Gastroesophageal sphincter (tissue), 4 donors: ENCODE data around the gene SHANK2. TPM values are rescaled to one million over a fixed set of nuclear protein-coding genes. Genes with fewer than 3 reads are reported as not detected.

Experiments used
- ATAC-seq: fragments of 150-250 bp; one replicate; pipeline ENCODE4 v1.9.1; 2016; ENCODE audit warnings: mild to moderate bottlenecking, moderate library complexity
- H3K27ac ChIP-seq, 4 donors: fragments of 200-600 bp; sonication (generic) in 3 of 4; 1 replicate in 3 of 4; 2 replicates in 1 of 4; pipeline ENCODE4 v1.5.1; 2016 to 2019
- H3K27me3 ChIP-seq: fragments of 200-600 bp; sonication (generic); one replicate; pipeline ENCODE4 v1.5.1; 2019
- H3K36me3 ChIP-seq, 2 donors: fragments of 200-600 bp; sonication (generic); one replicate each; pipeline ENCODE4 v1.5.1; 2019; ENCODE audit warnings: control low read depth in 1 of 2
- H3K4me1 ChIP-seq, 3 donors: fragments of 200-600 bp; sonication (generic); 1 replicate in 2 of 3; 2 replicates in 1 of 3; pipeline ENCODE4 v1.5.1; 2016 to 2019; ENCODE audit warnings: control low read depth in 2 of 3
- H3K4me3 ChIP-seq, 2 donors: fragments of 200-600 bp; sonication (generic); one replicate each; pipeline ENCODE4 v1.5.1; 2019; ENCODE audit warnings: mild to moderate bottlenecking in 1 of 2, moderate library complexity in 1 of 2
- H3K9me3 ChIP-seq, 3 donors: fragments of 200-600 bp; sonication (generic); one replicate each; pipeline ENCODE4 v1.5.1; 2017 to 2019; ENCODE audit warnings: control low read depth in 2 of 3
- CTCF ChIP-seq, 4 experiments: fragments of 200-600 bp in 2 of 4; fragments of 450-650 bp in 2 of 4; sonication (generic) in 1 of 4; IDR thresholded peaks; one replicate each; pipeline ENCODE4 v1.5.1; 2017 to 2019; ENCODE audit warnings: antibody characterized with exemption in 4 of 4, mild to moderate bottlenecking in 2 of 4, moderate library complexity in 2 of 4
- EP300 ChIP-seq: sonication (generic); formaldehyde crosslinking; IDR thresholded peaks from one replicate; pipeline ENCODE4 v1.6.1; 2017; ENCODE audit warnings: antibody characterized with exemption, mild to moderate bottlenecking
- POLR2A ChIP-seq, 2 donors: fragments of 450-650 bp; IDR thresholded peaks; one replicate each; pipeline ENCODE4 v1.6.1; 2017; ENCODE audit warnings: antibody characterized with exemption in 2 of 2, mild to moderate bottlenecking in 2 of 2, moderate library complexity in 1 of 2
- POLR2AphosphoS5 ChIP-seq: sonication (generic); formaldehyde crosslinking; IDR thresholded peaks from one replicate; pipeline ENCODE4 v1.6.1; 2017; ENCODE audit warnings: antibody characterized with exemption
- WGBS, 2 donors: methylation state at CpG; one replicate each; pipeline ENCODE4 v1.1.5; 2018; ENCODE audit warnings: low coverage in 1 of 2; 5-methylcytosine and 5-hydroxymethylcytosine counted together
- total RNA-seq, 4 donors: library from RNA; depleted of rRNA; stranded (reverse); fragments of >200 nt; gene quantifications; one replicate each; pipeline ENCODE4 v1.1.0, GENCODE V29; 2016

Gene SHANK2
- total RNA-seq, 4 donors from 2014 or later = 1.6 to 14.5 (median 13.8) TPM

GRCh38 chr11:71241721-71242259 lies 10.6 kb downstream of the SHANK2 start:
- TF ChIP-seq CTCF (IDR thresholded peaks at IDR 0.05) (no peak), POLR2AphosphoS5 (no peak), POLR2A (IDR thresholded peaks at IDR 0.05) (no peak)
- no peak for ATAC-seq
- WGBS, 2 donors = 82 to 83% methylated on average over 3 to 4 of the region's 6 CpGs
- Histone ChIP-seq H3K27ac (no peak overlapping the region), H3K4me3 (no peak overlapping the region), H3K27me3 (peaks cover 74% of the 10 kb centered on the region), H3K4me1 (no peaks in the 10 kb centered on the region), H3K9me3 (no peaks in the 10 kb centered on the region), H3K36me3 (no peaks in the 10 kb centered on the region)

DNA sequence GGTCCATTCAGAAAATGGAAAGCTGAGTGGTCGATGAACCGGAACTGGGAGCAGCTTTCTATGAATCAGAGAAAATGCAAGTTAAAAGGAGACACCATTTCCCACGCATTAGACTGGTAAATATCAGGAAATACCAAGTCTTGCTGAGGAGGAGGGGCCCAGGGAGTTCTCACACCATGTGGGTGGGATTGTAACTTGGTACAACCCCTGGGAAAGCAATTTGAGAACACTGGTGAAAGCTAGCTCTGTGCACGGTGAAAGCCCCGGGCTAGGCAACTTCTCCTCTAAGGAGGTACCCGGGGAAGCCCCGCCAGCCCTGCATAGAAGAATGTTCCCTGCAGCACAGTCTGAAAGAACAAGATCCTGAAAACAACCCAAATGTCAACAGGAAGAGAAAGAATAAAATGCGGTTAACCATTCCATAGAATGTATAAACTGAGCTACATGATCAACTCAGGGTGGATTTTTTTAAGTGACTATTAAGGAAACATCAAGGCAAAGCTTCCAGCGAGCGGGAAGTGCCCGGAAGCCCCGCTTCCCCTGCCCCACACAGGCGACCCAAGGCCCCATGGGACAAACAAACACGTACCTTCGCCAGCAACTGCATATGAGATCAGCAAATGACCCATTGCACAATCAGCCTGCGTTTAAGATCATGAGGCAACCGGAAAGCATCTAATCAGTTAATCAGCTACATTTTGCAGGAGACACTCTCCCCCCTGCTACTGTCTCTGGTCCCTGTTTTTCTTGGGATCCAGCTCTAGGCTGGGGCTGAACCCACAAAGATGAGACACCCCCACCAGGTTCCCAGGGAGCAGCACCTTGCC lies 11.3 kb downstream of the SHANK2 start:
- WGBS, 2 donors = 18 to 48% methylated on average over 9 to 10 of the region's 17 CpGs
- Histone ChIP-seq H3K27ac (no peak overlapping the region), H3K27me3 (peaks cover 69% of the 10 kb centered on the region), H3K4me1 (no peaks in the 10 kb centered on the region), H3K9me3 (no peaks in the 10 kb centered on the region), H3K4me3 (no peak overlapping the region), H3K36me3 (no peaks in the 10 kb centered on the region)
- peak; percentile 31 for ATAC-seq
- TF ChIP-seq EP300 = no peak
- TF ChIP-seq CTCF (IDR thresholded peaks at IDR 0.05) = no peak
- TF ChIP-seq POLR2AphosphoS5 = no peak
- no peak for TF ChIP-seq POLR2A (IDR thresholded peaks at IDR 0.05)

- ATAC-seq = no peak
- Histone ChIP-seq H3K9me3 (no peaks in the 10 kb centered on the region), H3K27me3 (peaks cover 64% of the 10 kb centered on the region), H3K27ac (no peak overlapping the region), H3K4me1 (no peaks in the 10 kb centered on the region), H3K4me3 (no peak overlapping the region), H3K36me3 (no peaks in the 10 kb centered on the region)
- 79% methylated on average over 9 of the region's 12 CpGs; no CpG with 5 or more reads in 1 of the 2 donors for WGBS, 2 donors
- no peak for TF ChIP-seq CTCF (IDR thresholded peaks at IDR 0.05)
- no peak for TF ChIP-seq EP300
- no peak for TF ChIP-seq POLR2AphosphoS5
- TF ChIP-seq POLR2A (IDR thresholded peaks at IDR 0.05) = no peak
Measured at GRCh38 chr11:71240061-71240690, 12.2 kb downstream of the SHANK2 start.

DNA sequence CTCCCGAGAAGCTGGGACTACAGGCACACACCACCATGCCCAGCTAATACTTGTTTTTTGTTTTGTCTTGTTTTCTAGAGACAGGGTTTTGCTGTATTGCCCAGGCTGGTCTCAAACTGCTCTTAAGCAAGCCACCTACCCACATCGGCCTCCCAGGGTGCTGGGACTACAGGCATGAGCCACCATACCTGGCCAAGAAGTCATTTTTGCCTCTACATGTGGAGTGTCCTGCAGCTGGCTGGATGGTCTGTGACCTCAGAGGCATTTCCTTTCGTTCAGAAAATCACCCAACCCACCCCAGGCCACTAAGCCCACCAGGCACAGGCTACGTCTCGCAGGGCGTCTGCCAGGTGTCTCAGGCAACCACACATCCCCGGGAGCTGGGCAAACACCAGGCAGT lies 12.8 kb downstream of the SHANK2 start:
- Histone ChIP-seq H3K27me3 (peaks cover 60% of the 10 kb centered on the region), H3K4me1 (no peaks in the 10 kb centered on the region), H3K36me3 (no peaks in the 10 kb centered on the region), H3K4me3 (no peak overlapping the region), H3K9me3 (no peaks in the 10 kb centered on the region), H3K27ac (no peak overlapping the region)
- TF ChIP-seq EP300 (no peak), CTCF (IDR thresholded peaks at IDR 0.05) (no peak), POLR2AphosphoS5 (no peak), POLR2A (IDR thresholded peaks at IDR 0.05) (no peak)
- WGBS, 2 donors = 90 to 93% methylated on average over 2 of the region's 7 CpGs
- ATAC-seq = no peak
